ENCODE results near the gene RPIA.

RPIA gene

GRCh38 chr2:88686320-88686719 is 5.2 kb upstream of the RPIA start:
- DNase-seq, result no peak

DNA sequence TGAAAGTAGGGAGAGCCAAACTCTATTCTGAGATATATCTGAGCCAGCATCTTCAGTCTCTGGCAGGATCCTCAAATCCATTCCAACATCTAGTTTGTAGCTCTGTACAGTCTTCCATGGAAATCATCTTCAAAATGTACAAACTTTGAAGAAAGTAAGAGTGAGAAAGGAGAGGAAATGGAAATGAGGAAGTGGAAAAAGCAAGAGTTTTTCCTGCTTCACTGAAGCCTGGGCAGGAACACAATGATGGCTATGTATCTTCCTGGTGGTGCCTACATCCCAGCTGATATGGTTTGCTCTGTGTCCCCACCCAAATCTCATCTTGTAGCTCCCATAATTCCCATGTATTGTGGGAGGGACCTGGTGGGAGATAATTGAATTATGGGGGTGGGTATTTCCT is 4.1 kb upstream of the RPIA start:
- no peak for DNase-seq

GRCh38 chr2:88690591-88691338 is 708 bp upstream of the RPIA start:
- DNase-seq, result peak; percentile 23

DNA sequence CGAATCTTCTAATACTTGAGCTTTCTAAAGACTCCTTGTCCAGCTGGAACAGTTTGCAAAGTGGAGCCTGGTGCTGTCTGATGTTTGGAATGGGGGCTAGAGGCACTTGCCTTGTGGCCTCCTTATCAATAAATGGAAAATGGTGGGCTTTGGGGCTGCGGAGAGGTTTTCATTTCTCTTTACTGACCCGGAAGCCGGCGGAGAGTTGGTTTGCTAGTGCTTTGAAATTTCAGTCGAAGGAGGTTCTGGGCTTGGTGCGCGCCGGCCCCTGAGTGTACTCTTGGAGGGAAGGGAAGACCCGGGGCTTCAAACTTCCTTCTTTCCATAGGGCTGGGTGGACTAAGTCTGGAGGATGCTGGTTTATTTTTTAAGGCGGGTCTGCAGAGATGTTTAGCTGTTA is 714 bp downstream of the RPIA start:
- peak; percentile 1 for DNase-seq

DNA sequence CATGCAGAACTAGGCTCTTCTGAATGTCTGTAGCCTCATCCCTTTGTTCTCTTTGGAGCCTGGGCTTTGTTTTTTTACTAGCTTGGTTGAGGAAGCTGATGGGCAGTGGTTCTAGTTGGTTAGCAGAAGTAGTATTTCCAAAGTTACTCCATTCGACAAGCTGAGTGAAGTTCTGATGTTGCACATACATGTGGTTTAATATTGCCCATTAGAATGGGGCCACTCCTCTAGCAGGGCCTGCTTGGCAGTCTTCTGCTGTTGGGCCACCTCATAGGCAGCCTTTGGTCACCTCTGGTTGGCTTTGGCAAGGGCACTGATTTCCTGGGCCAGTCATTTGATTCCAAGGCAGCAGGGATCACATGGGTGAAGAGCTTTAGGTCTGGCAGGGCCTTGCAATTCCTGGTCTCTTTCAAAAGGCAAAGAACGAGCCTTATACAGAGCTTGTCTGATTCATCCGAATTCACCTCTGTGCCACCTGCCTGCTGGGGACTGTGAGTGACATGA is 2.5 kb downstream of the RPIA start:
- DNase-seq, result no peak

DNA sequence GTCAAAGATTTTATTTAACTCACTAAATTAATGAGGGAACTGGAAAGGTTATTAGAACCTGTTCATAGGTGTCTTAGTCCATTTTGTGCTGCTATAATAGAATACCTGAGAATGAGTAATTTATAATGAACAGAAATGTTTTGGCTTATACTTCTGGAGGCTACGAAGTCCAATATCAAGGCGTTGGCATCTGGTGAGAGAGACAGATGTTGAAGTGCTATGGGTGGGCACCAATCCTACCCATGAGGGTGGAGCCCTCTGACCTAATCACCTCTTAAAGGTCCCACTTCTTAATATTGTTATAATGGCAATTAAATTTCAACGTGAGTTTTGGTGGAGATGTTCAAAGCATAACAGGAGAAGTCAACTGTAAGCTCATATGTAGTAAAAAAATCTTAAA is 5.1 kb downstream of the RPIA start:
- DNase-seq, result no peak

DNA sequence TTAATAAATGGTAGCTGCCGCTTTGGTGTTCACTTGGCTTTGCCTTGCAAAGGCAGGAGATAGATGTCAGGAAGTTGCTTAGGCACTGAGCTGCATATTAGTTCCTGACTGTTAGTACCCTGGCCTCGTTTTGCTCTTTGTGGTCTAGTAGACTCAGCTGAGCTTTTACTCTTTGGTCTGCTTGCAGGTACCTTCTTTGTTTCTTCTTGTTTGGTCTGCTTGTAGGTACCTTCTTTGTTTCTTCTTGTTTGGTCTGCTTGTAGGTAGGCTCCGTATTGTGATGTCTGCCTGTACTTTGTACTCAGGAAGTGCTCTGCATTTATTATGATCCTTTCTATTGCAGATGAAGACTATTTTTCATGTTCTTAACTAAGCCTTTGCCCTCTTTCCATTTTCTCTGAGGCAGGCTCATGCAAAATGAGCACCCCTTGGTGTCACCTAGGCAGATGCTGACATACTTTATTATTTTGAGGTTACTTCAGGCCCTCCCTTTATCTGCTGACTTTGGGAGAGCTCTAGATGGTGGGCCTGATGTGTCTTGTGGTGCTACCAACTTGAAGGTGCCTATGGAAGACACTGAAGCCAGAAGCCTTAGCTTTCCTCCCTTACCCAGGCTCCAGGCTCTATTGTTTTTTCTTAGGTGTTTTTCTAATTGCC is 6.0 kb downstream of the RPIA start:
- no peak for DNase-seq

DNA sequence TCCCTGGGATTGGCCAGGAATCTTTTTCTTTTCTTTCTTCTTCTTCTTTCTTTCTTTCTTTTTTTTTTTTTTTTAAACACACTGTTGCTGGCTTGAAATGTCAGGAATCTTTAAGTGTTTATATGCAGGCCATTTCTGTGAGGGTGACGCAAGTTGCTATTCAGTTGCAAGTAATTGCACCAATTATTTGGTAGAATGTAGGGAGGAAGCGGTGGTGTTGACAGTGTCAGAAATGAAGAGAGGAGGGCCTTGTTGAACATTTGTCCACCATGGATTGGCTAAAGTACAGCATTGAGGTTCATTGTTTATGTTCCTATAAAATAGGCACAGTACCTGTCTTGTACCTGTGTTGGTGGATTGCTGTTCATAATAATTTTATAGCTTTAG is 6.5 kb downstream of the RPIA start:
- DNase-seq, result no peak

DNA sequence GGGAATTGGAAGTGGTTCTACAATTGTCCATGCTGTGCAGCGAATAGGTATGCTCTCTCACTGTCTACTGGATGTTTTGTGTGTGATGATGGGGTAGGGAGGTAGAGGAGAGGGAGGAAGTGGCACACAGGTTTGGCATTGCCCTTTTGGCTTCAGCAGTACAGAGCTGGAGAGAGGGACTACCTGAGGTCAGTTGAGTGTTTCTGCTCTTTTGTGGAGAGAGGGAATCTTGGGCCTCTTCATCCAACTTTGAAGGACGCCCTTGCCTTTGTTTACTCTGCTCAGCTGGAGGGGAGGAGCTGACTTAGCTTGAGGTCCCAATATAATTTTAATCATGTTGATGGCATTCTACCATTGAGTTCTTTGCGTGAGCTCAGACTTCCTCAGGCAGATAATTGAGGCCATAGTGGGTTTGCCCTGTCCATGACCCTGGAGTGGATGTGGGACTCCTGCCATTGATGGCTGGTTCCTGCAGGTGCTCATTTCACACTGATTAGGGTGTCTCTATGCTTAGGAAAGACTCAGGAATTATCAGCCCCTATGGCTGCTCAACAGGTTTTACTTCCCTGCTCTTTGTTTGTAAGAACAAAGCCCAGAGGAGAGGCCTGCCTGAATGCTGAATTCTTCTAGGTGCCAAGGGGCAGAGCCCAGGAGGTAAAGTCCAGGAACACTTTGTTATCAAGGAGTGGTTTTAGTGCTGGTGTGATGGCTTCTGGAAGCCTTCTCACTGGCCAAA is 7.2 kb downstream of the RPIA start:
- no peak for DNase-seq

DNA sequence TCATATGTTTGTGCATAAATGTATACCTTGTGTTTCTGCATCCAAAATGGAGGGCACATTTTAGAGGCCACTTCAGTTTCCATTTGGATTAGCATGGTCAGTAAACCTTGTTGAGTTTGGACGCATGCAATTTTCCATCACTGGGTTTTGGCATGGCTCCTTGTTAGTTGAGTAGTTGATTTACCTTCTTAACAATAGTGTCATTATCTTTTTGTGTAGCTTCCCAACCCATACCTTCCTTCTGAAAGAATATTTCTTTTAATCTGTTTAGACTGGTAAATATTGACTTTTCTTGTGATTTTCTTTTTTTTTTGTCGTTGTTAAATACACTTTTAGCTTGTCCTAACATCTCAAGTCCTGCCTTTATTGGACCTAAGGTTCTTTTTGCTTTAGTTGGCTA is 15.5 kb downstream of the RPIA start:
- DNase-seq, result no peak

- no peak for DNase-seq
These were observed 17.7 kb downstream of the RPIA start for GRCh38 chr2:88709181-88709631.

- DNase-seq, result no peak
These were observed 19.8 kb downstream of the RPIA start for GRCh38 chr2:88711289-88711688.

GRCh38 chr2:88711897-88712296 is 20.4 kb downstream of the RPIA start:
- DNase-seq, result no peak

DNA sequence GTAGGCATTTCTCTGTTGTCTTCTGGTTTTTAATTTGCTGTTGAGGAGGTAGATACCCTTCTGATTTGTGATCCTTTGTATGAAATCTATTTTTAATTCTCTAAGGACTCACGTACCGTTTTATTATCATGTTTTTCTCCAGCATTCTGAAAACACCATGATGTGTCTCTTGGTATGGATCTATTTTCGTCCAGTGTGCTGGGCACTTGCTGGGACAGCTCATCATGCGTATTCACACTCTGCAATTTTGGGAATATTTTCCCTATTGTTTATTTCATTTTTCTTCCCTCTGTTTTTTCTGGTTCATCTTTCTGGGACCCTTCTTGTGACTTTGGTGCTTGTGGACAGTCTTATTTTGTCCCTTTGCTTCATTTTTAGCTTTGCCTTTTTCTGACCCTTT is 21.9 kb downstream of the RPIA start:
- no peak for DNase-seq

- no peak for DNase-seq
These were observed 23.2 kb downstream of the RPIA start for GRCh38 chr2:88714667-88715066.

DNA sequence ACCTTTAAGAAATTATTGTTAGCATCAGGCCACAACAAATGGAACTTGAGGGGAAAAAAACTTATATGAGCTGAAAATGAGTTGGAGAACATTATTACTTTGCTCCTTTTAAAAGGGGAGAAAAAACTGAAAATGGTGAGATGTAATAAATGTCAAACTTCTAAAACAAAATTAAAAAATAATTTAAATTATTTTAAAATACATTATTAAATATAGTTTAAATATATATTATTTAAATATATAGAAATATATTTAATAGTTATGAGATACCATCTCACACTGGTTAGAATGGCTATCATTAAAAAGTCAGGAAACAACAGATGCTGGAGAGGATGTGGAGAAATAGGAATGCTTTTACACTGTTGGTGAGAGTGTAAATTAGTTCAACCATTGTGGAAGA is 28.9 kb downstream of the RPIA start:
- no peak for DNase-seq

GRCh38 chr2:88721268-88721667 is 29.8 kb downstream of the RPIA start:
- DNase-seq, result no peak

DNA sequence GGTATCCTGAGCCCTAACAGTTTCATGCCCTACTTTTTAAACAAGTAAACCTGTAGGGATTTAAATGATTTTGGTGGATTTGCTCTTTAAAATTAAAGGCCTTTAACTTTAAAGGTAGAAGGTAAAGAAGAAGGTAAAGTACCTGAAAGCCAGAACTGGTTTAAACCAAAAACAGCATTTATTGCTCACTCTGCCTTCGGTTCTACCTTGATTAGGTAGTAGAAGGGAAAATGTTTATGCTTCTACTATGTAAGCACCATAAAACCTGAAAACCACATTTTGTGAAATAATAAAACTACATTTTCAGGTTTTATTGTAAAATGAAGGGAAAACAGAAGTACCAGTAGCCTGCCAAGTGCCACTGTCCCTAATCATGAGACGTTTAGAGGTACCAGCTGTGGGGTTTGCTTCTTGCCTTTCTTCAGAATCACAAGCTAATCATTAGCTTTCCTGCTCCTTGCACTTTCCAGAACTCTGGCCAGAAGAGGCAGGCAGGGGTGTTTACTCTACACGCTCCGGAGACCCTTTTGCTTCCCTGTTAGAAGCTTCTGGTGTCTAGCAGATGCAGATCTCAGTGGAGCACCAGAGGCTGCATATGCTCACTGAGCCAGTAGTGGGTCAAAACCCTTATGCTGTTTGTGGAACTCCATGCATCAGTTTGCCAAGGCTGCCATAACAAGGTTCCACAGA is 33.3 kb downstream of the RPIA start:
- DNase-seq, result no peak

DNA sequence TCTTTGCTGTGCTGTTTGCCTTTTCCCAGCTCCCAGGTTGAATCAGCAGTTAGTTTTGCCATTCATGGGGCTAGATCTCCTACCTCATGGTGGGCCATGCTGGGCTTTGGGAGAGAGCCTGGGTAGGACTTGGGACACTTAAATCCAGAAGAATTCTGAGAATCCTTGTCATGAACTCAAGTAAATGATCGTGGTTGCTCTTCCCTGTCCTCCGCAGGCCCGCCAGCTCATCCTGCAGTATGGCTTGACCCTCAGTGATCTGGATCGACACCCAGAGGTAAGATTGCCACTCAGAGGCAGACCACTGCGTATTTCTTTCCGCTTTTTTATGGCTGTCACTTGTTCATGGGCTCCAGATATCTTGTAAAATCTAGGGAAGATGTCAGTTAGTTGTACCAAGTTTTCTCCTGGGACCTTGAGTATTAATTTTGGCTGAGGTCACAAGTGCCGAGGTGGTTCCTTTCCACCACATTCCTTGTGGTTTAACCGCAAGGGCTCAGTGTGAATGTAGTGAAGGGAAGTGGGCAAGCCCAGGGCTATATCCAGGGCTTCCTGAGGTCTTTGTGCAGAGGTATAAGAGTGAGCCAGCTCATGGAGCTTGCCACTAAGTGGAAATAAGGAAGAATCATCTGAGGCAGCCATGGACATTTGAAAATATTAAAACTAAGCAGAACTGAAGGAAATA is 37.7 kb downstream of the RPIA start:
- DNase-seq, result no peak

DNA sequence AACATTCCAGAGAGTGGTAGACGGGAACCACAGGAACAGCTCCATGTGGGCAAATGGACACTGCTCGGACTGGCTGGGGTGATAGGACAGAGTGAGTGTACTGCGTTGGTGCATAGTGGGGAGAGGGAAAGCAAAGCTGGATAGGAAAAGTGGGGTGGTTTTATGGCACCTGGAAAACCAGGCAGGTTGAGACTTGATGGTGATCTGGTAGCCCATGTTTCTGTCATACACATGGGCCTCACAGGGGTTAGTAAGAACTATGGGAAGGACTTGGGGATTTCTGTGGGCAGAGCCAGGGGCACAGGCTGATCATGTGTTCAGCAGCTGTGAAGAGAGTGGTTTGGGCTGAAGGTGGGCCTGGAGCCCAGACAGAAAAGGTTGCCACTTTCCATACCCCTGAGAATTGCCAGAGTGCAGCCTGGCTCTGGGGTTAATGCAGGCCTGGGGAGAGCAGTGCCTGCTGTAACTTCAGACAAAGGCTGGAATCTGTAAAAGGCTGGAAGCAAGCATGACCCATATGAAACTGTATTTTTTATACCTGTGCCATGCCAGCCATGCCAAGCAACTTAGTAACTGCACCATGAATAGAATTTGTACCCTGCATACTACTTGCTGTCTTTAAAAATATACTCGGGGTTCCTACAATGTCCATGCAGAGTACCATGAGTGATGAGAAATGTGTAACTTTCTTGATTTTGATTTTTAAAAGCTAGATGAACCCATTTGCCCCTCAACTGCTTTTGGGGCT is 41.9 kb downstream of the RPIA start:
- DNase-seq, result no peak

GRCh38 chr2:88735133-88735532 is 43.7 kb downstream of the RPIA start:
- no peak for DNase-seq

DNA sequence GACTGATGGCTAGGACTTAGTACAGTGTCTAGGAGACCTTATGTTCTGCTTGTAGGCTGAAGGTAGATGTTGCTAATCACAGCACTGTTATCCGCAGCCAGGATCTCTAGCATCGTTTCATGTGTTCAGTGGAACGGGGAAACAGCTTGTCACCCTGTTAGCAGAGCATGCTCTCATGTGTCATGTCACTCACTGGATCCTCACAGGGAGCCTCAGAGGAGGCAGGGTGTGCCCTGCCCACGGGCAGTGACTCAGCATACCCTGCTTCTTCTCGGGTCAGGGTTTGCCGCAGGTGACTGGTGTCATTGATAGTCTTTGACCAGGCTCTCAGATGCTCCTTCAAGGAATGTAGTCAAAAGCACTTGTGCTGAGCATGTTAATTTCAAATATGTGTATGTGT is 44.4 kb downstream of the RPIA start:
- DNase-seq, result no peak
